Adrenal gland (tissue), 12 donors: ENCODE measurements around the gene P2RY2. TPM values are rescaled to one million over a fixed set of nuclear protein-coding genes. Genes with fewer than 3 reads are reported as not detected.
A peak's percentile ranks its signal among the peaks of the same experiment; 100 is the strongest.

Source experiments
- DNase-seq, 7 donors: peaks; one replicate each; pipeline ENCODE4 v3.0.0-alpha.2; 2019 to 2020
- H3K27ac ChIP-seq, 5 donors: fragments of 200-600 bp; sonication (generic) in 4 of 5; 1 replicate in 3 of 5; 2 replicates in 2 of 5; pipeline versions ENCODE4 v1.5.1 to v1.8.0; 2016 to 2020; ENCODE audit warnings: mild to moderate bottlenecking in 1 of 5
- H3K27me3 ChIP-seq: fragments of 200-600 bp; 2 replicates; pipeline ENCODE4 v1.8.0; 2021
- H3K36me3 ChIP-seq, 2 donors: fragments of 200-600 bp; replicated peaks in 1 of 2; 1 replicate in 1 of 2; 2 replicates in 1 of 2; pipeline versions ENCODE4 v1.5.1 to v1.8.0; 2018 to 2022
- H3K4me1 ChIP-seq, 2 donors: fragments of 200-600 bp; replicated peaks in 1 of 2; 1 replicate in 1 of 2; 2 replicates in 1 of 2; pipeline versions ENCODE4 v1.5.1 to v1.8.0; 2018 to 2021
- H3K4me3 ChIP-seq, 4 donors: fragments of 200-600 bp; sonication (generic) in 3 of 4; one replicate each; pipeline ENCODE4 v1.5.1; 2016 to 2018
- H3K9me3 ChIP-seq, 3 donors: fragments of 200-600 bp; sonication (generic) in 1 of 3; replicated peaks in 1 of 3; 1 replicate in 2 of 3; 2 replicates in 1 of 3; pipeline versions ENCODE4 v1.5.1 to v1.8.0; 2016 to 2021
- POLR2A ChIP-seq, 2 donors: fragments of 450-650 bp; IDR thresholded peaks; one replicate each; pipeline ENCODE4 v1.6.1; 2017; ENCODE audit warnings: antibody characterized with exemption in 2 of 2, mild to moderate bottlenecking in 2 of 2, moderate library complexity in 1 of 2
- WGBS, 4 donors: extraction: QIAGEN DNeasy Blood & Tissue Kit in 2 of 4; methylation state at CpG; one replicate each; pipeline versions ENCODE4 v1.1.5 to v1.1.7; 2013 to 2017; 5-methylcytosine and 5-hydroxymethylcytosine counted together
- intact Hi-C, 2 donors: fragments of 100-400 bp; cut with DNase I; formaldehyde crosslinking; loops; one replicate each; pipeline versions ENCODE4 v1.14.1 to v1.15.0; 2022 to 2023
- polyA plus RNA-seq, 3 donors: library from polyadenylated mRNA; stranded (reverse); fragments of 200-250 nt in 2 of 3; fragments of 350-450 nt in 1 of 3; fragmentation: Illumina TruSeq in 1 of 3; extraction: RNeasy Lipid Tissue Mini Kit (QIAGEN cat#74804) in 1 of 3; gene quantifications; one replicate each; pipeline ENCODE4 v1.2.3, GENCODE V29; 2013 to 2014
- total RNA-seq, 9 donors: library from RNA; depleted of rRNA in 4 of 9; stranded (reverse); fragments of >200 nt in 4 of 9; fragments of 120-200 nt in 1 of 9; fragmentation: NEBNext Ultra II Directional in 1 of 9; extraction: Animal tissue kit (Norgen Biotek cat#: 25700) in 1 of 9; gene quantifications; one replicate each; pipeline versions ENCODE4 v1.1.0 to v1.2.4, GENCODE V29; 2013 to 2023
- TF ChIP-seq, protein P1 (sequence below), 6 experiments: fragments of 450-650 bp in 4 of 6; fragments of 200-600 bp in 2 of 6; sonication (generic) in 1 of 6; IDR thresholded peaks; 1 replicate in 5 of 6; 2 replicates in 1 of 6; pipeline versions ENCODE4 v1.5.1 to v1.8.0; 2016 to 2021; ENCODE audit warnings: antibody characterized with exemption in 6 of 6, mild to moderate bottlenecking in 2 of 6, moderate library complexity in 1 of 6
- donor health status: healthy with polysubstance abuse.
- donor health status: Bipolar disorder and iron deficiency.
- donor health status: DM: yes; HTN: yes; CAD: no.
- donor health status: DM: no; HTN: no; CAD: no.
- donor health status: DM: no; HTN: no; CAD: no.
- donor health status: DM: yes; HTN: yes; CAD: no.

P2RY2 gene
- total and polyA plus RNA-seq, 12 donors: 1.3 to 51.6 (median 7.6) TPM

DNA sequence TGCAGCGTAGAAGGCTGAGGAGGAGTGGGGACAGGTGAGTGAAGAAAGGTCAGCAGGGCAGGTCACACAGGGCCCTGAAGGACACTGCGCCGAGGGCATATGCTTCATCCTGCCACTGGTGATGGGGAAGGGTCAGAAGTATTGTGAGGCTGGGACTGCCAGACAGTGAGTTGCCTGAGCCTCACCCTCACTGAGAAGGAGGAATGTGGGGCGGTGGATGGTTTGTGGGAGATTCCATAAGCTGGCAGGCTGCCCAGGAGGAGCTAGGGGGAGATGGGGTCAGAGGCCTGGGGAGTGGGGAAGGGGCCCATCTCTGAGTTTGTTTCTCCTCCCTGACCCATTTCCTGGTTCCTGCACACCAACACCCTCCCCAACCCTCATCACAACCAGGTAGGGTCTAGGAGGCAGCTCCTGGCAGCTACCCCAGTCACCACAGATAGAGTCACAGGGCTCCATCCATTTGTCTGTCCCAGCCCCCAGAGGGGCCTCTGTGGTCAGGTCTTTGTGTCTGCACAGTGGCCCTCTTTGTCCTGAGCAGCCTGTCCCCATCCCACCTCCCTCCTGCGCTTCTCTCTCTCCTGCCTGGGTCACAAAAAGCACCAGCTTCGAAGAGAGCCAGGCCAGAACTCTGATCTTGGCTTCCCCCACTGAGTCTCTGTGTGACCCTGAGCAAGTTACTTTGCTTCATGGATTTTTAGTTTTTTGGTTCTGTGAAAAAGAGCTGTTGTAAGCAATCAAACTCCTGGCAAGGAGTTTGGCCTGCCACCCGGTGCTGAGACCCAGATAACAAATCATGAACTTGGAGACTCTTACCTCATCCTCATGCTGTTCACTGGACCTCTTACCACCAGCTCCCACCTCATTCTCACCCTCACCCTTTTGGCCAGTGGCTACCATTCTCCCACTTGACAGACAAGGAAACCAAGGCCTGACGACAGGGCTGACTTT lies 4.6 kb upstream of the P2RY2 start:
- TF ChIP-seq POLR2A (IDR thresholded peaks at IDR 0.05): no peak
- TF ChIP-seq, protein P1, sequence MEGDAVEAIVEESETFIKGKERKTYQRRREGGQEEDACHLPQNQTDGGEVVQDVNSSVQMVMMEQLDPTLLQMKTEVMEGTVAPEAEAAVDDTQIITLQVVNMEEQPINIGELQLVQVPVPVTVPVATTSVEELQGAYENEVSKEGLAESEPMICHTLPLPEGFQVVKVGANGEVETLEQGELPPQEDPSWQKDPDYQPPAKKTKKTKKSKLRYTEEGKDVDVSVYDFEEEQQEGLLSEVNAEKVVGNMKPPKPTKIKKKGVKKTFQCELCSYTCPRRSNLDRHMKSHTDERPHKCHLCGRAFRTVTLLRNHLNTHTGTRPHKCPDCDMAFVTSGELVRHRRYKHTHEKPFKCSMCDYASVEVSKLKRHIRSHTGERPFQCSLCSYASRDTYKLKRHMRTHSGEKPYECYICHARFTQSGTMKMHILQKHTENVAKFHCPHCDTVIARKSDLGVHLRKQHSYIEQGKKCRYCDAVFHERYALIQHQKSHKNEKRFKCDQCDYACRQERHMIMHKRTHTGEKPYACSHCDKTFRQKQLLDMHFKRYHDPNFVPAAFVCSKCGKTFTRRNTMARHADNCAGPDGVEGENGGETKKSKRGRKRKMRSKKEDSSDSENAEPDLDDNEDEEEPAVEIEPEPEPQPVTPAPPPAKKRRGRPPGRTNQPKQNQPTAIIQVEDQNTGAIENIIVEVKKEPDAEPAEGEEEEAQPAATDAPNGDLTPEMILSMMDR (IDR thresholded peaks at IDR 0.05): no peak
- Histone ChIP-seq H3K27me3 (no peaks in the 10 kb centered on the region), H3K4me1 (peaks cover 12 to 25% of the 10 kb centered on the region in 2 donors), H3K9me3 (no peaks in the 10 kb centered on the region), H3K36me3 (no peaks in the 10 kb centered on the region), H3K4me3 (no peak overlapping the region), H3K27ac (peak overlapping the region in 2 of 5 donors; percentile 19 to 60)
- 69 to 85% (median 79%) methylated on average over 8 of the region's 8 CpGs for WGBS, 4 donors
- intact Hi-C loops: no loop called here
- peak in 5 of 7 donors; percentile 35 to 75 (median 51) for DNase-seq

DNA sequence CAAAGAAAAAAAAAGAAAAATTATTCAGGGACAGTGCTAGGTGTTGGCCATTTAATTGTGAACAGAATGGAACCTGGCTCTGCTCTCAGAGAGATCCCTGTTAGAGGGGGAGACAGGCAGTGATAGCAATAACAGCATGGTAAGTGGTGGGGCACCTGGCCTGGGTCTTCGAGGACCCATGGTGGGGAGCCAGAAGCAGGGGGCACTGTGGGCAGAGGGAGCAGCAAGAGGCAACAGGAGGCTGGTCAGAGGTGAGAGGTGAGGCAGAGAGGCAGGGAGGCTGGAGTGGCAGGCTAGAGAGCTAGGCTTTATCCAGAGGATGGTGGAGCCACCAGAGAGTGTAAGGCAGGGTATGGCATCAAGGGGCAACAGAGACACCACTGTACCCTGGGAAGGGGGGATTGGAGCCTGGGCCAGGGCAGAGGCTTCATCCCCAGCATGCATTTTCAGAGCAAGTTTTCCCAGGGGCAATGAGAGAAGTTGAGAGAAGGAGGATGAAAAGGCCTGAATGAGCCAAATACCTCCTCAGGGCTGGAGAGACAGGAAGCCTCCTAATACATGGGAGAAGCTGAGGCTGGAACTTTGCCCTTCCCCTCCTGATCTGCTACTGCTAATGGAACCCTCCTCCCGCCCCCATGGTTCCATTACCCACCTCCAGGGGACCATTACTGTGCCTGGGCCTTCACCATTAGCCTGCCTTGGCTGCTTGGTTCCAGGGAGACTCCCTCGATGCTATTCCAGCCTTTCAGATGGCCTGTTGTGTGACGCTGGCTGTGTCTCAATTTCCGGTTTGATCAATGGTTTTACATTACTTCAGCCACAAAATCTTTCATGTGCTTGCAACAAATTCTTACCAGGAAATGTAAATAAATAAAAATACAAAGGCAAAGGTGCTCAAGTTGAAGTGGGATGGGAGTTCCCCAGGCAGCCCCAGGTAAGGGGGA lies 2.6 kb upstream of the P2RY2 start:
- intact Hi-C loops: no loop called here
- no peak for DNase-seq
- Histone ChIP-seq H3K36me3 (no peaks in the 10 kb centered on the region), H3K27ac (no peak overlapping the region), H3K9me3 (no peaks in the 10 kb centered on the region), H3K27me3 (no peaks in the 10 kb centered on the region), H3K4me3 (no peak overlapping the region), H3K4me1 (peaks cover 12 to 30% of the 10 kb centered on the region in 2 donors)
- no peak for TF ChIP-seq POLR2A (IDR thresholded peaks at IDR 0.05)
- TF ChIP-seq, protein P1 (IDR thresholded peaks at IDR 0.05): no peak
- WGBS, 4 donors: 89 to 92% (median 90%) methylated on average over 5 of the region's 5 CpGs

DNA sequence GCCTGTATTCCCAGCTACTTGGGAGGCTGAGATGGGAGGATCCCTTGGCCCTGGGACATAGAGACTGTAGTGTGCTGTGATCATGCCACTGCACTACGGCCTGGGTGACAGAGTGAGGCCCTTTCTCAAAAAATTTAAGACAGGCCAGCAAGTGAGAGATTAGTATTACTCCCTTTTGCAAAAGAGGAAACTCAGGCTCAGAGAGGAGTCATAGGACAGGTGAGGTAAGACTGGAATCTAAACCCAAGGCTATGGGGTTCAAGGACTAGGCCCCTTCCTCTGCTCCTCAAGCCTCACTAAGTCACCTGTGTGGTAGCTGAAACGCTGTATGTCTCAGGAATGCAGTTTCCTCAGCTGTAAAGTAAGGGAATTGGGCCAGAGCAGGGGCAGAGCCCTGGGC lies 1.6 kb upstream of the P2RY2 start:
- H3K9me3 ChIP-seq: no peaks in the 10 kb centered on the region
- no peak for DNase-seq
- H3K4me3 ChIP-seq: no peak overlapping the region
- no peaks in the 10 kb centered on the region for H3K36me3 ChIP-seq
- no peak for TF ChIP-seq POLR2A (IDR thresholded peaks at IDR 0.05)
- no peaks in the 10 kb centered on the region for H3K27me3 ChIP-seq
- H3K4me1 ChIP-seq: peaks cover 12 to 30% of the 10 kb centered on the region in 2 donors
- peak overlapping the region in 2 of 5 donors; percentile 57 to 72 for H3K27ac ChIP-seq
- WGBS, 4 donors: 91 to 95% (median 92%) methylated on average over 2 of the region's 2 CpGs
- intact Hi-C loops: no loop called here

GRCh38 chr11:73217131-73217809 lies 811 bp upstream of the P2RY2 start:
- Histone ChIP-seq H3K9me3 (no peaks in the 10 kb centered on the region), H3K4me3 (peak overlapping the region in 1 of 4 donors; percentile 62), H3K4me1 (peaks cover 12 to 30% of the 10 kb centered on the region in 2 donors), H3K27me3 (no peaks in the 10 kb centered on the region), H3K36me3 (no peaks in the 10 kb centered on the region), H3K27ac (peak overlapping the region in 3 of 5 donors; percentile 56 to 72 (median 57))
- DNase-seq: peak in 6 of 7 donors; percentile 45 to 70 (median 59)
- TF ChIP-seq POLR2A (IDR thresholded peaks at IDR 0.05): no peak
- TF ChIP-seq, protein P1 (IDR thresholded peaks at IDR 0.05): no peak
- WGBS, 4 donors: 56 to 82% (median 63%) methylated on average over 10 to 15 of the region's 15 CpGs
- intact Hi-C loops: no loop called here
